Iris pigment epithelial cell (primary cell): Measurements from ENCODE around the gene MAP3K8.

ENCODE experiments used
- DNase-seq: peaks from one replicate; pipeline ENCODE4 v3.0.0-alpha.2; 2011; ENCODE audit warnings: low read depth

Gene MAP3K8

GRCh38 chr10:30422981-30423654, 10.9 kb upstream of the MAP3K8 start:
- DNase-seq, result peak; percentile 90

- DNase-seq, result peak; percentile 27
Measured at GRCh38 chr10:30423655-30424275, 10.2 kb upstream of the MAP3K8 start.

- no peak for DNase-seq
Measured at GRCh38 chr10:30425336-30426075, 8.5 kb upstream of the MAP3K8 start.

- DNase-seq, result no peak
Measured at GRCh38 chr10:30430544-30431298, 3.3 kb upstream of the MAP3K8 start.

- DNase-seq, result peak; percentile 16
Measured at GRCh38 chr10:30431435-30431911, 2.5 kb upstream of the MAP3K8 start.

GRCh38 chr10:30432622-30433305, 1.2 kb upstream of the MAP3K8 start:
- no peak for DNase-seq

- DNase-seq, result peak; percentile 80
Measured at GRCh38 chr10:30433306-30433729, 666 bp upstream of the MAP3K8 start.

GRCh38 chr10:30434273-30435072, 489 bp downstream of the MAP3K8 start:
- peak; percentile 89 for DNase-seq

GRCh38 chr10:30435073-30435422, 1.1 kb downstream of the MAP3K8 start:
- DNase-seq, result peak; percentile 59

GRCh38 chr10:30435499-30436167, 1.6 kb downstream of the MAP3K8 start:
- DNase-seq, result peak; percentile 17

- DNase-seq, result peak; percentile 80
Measured at GRCh38 chr10:30436191-30436611, 2.2 kb downstream of the MAP3K8 start.

- peak; percentile 29 for DNase-seq
Measured at GRCh38 chr10:30436671-30437030, 2.7 kb downstream of the MAP3K8 start.

- peak; percentile 83 for DNase-seq
Measured at GRCh38 chr10:30437031-30437841, 3.3 kb downstream of the MAP3K8 start.

GRCh38 chr10:30438021-30438850, 4.3 kb downstream of the MAP3K8 start:
- DNase-seq, result peak; percentile 63

- DNase-seq, result no peak
Measured at GRCh38 chr10:30439931-30440330, 5.9 kb downstream of the MAP3K8 start.

GRCh38 chr10:30442019-30442606, 8.1 kb downstream of the MAP3K8 start:
- no peak for DNase-seq

GRCh38 chr10:30443049-30443448, 9.1 kb downstream of the MAP3K8 start:
- DNase-seq, result no peak

GRCh38 chr10:30445711-30446110, 11.7 kb downstream of the MAP3K8 start:
- DNase-seq, result peak; percentile 84
